ENCODE results near the gene PALS2. TPM values are rescaled to one million over a fixed set of nuclear protein-coding genes. Genes with fewer than 3 reads are reported as not detected.

PALS2 gene
- total and polyA plus RNA-seq, 2 donors (not counting 3 experiments of a cell fraction or from before 2014, with no cell fraction given): 4.3 to 23.6 TPM

GRCh38 chr7:24595671-24596418 lies 22.6 kb downstream of the PALS2 start:
- FAIRE-seq: no peak
- BruUV-seq (replicated peaks): no TSS peak
- Histone ChIP-seq H3K4me2 (ENCODE audit: insufficient read depth, low read length) (no peak overlapping the region), H3K27me3 (ENCODE audit: control insufficient read depth in 2 of 2, insufficient read depth in 2 of 2, low read length in 2 of 2) (no peaks in the 10 kb centered on the region), H2AFZ (ENCODE audit: low read depth, low read length) (no peak overlapping the region), H3K4me1 (ENCODE audit: control insufficient read depth, extremely low read depth, insufficient read depth, low read length) (no peaks in the 10 kb centered on the region), H3K27ac (ENCODE audit: insufficient read depth, low read depth, low read length) (no peak overlapping the region), H4K20me1 (replicated peaks; ENCODE audit: control insufficient read depth, extremely low read depth, insufficient read depth, low read length) (peaks cover 2% of the 10 kb centered on the region), H3K4me3 (replicated peaks in 1 of 3; ENCODE audit: insufficient read depth in 1 of 3, low read depth in 1 of 3, low read length in 3 of 3) (no peak overlapping the region), H3K9me3 (replicated peaks; ENCODE audit: control insufficient read depth, insufficient read depth, low read length) (no peaks in the 10 kb centered on the region), H3K9ac (replicated peaks; ENCODE audit: extremely low read depth, insufficient read depth, low read length) (no peak overlapping the region), H3K36me3 (ENCODE audit: control insufficient read depth in 2 of 2, extremely low read depth in 1 of 2, insufficient read depth in 2 of 2, low read length in 2 of 2) (no peaks in the 10 kb centered on the region), H3K79me2 (ENCODE audit: control insufficient read depth, insufficient read depth, low read length) (peaks cover 42% of the 10 kb centered on the region), H3K9me1 (replicated peaks; ENCODE audit: control insufficient read depth, extremely low read depth, insufficient read depth, low read length) (no peaks in the 10 kb centered on the region)
- ChIA-PET CTCF (no interaction called here), POLR2A (interaction anchor here (0.5 kb wide), 1 partner anchor 879 kb away, joined by 3 read pairs; no protein-coding TSS in a partner anchor)
- no peak for DNase-seq (ENCODE audit: low read depth, low spot score)
- intact Hi-C loops (cut with micrococcal nuclease): no loop called here
- dilution Hi-C loops (cut with MboI; ENCODE audit: extremely low pct_ligation_motif_present, low sequenced_read_pairs): no loop called here
- no peak for TF ChIP-seq POLR2A (IDR thresholded peaks at IDR 0.05; ENCODE audit: low read depth, low read length)
- TF ChIP-seq CTCF (IDR thresholded peaks at IDR 0.05; ENCODE audit: extremely low read depth in 1 of 2, insufficient read depth in 1 of 2, low read depth in 1 of 2, low read length in 2 of 2): no peak
- TF ChIP-seq GATA2 (IDR thresholded peaks at IDR 0.05; ENCODE audit: insufficient read depth, insufficient read length, low read depth, low read length): no peak
- no peak for TF ChIP-seq MYC (IDR thresholded peaks at IDR 0.05; ENCODE audit: low read depth, low read length)
- TF ChIP-seq POLR2AphosphoS5 (IDR thresholded peaks at IDR 0.05; ENCODE audit: insufficient read depth, low read depth, low read length): no peak
- no peak for TF ChIP-seq JUN (IDR thresholded peaks at IDR 0.05; ENCODE audit: borderline replicate concordance, insufficient read depth, insufficient read length, low read depth)
- no peak for TF ChIP-seq MAX (IDR thresholded peaks at IDR 0.05; ENCODE audit: insufficient read depth, insufficient read length)
- TF ChIP-seq EZH2 (IDR thresholded peaks at IDR 0.05; ENCODE audit: borderline replicate concordance, low read depth, low read length, severe bottlenecking): no peak
- no peak for TF ChIP-seq FOS (IDR thresholded peaks at IDR 0.05; ENCODE audit: borderline replicate concordance, insufficient read depth, low read length)
